Astrocyte (in vitro differentiated cells and primary cell): ENCODE results near the gene COL23A1. TPM values are rescaled to one million over a fixed set of nuclear protein-coding genes. Genes with fewer than 3 reads are reported as not detected.
A peak's percentile ranks its signal among the peaks of the same experiment; 100 is the strongest.

Experiments used
- DNase-seq: peaks from one replicate; pipeline ENCODE4 v3.0.0-alpha.2; 2010; ENCODE audit warnings: low read depth
- FAIRE-seq: peaks from 2 replicates; lab custom pipeline; 2011; peaks lifted over from hg19 to GRCh38; lab: Jason Lieb, UNC
- H2AFZ ChIP-seq: 2 replicates; pipeline ENCODE4 v1.6.0; 2012; ENCODE audit warnings: low read depth, low read length, inconsistent platforms
- H3K27ac ChIP-seq: 2 replicates; pipeline ENCODE4 v1.5.1; 2011; ENCODE audit warnings: low read depth, low read length, inconsistent platforms
- H3K27me3 ChIP-seq: 2 replicates; pipeline ENCODE4 v1.6.0; 2011; ENCODE audit warnings: low read length, inconsistent platforms; ENCODE audit not compliant: insufficient read depth
- H3K36me3 ChIP-seq: 2 replicates; pipeline ENCODE4 v1.5.1; 2011; ENCODE audit warnings: low read length, inconsistent platforms; ENCODE audit not compliant: insufficient read depth
- H3K4me1 ChIP-seq: 2 replicates; pipeline ENCODE4 v1.5.1; 2011; ENCODE audit warnings: low read length, inconsistent platforms; ENCODE audit not compliant: insufficient read depth
- H3K4me2 ChIP-seq: 2 replicates; pipeline ENCODE4 v1.6.0; 2012; ENCODE audit warnings: low read length, inconsistent platforms
- H3K4me3 ChIP-seq: 2 replicates; pipeline ENCODE4 v1.5.1; 2011; ENCODE audit warnings: low read depth, mild to moderate bottlenecking, low read length, inconsistent platforms; ENCODE audit not compliant: insufficient read depth
- H3K79me2 ChIP-seq: 2 replicates; pipeline ENCODE4 v1.6.0; 2012; ENCODE audit warnings: mild to moderate bottlenecking, low read length, inconsistent platforms; ENCODE audit not compliant: insufficient read depth
- H3K9ac ChIP-seq: 2 replicates; pipeline ENCODE4 v1.6.0; 2012; ENCODE audit warnings: mild to moderate bottlenecking, low read length, inconsistent platforms
- H3K9me3 ChIP-seq: 2 replicates; pipeline ENCODE4 v1.5.1; 2012; ENCODE audit warnings: low read depth, mild to moderate bottlenecking, low read length, inconsistent platforms; ENCODE audit not compliant: insufficient read depth
- H4K20me1 ChIP-seq: 2 replicates; pipeline ENCODE4 v1.6.0; 2012; ENCODE audit warnings: low read length, inconsistent platforms; ENCODE audit not compliant: insufficient read depth
- H3K27ac Mint-ChIP-seq: one replicate; pipeline ENCODE4 v1.8.0; 2021; ENCODE audit warnings: mild to moderate bottlenecking, mixed read lengths; ENCODE audit not compliant: unreplicated experiment
- H3K27me3 Mint-ChIP-seq: one replicate; pipeline ENCODE4 v1.8.0; 2021; ENCODE audit warnings: low read depth, mixed read lengths; ENCODE audit not compliant: unreplicated experiment
- H3K36me3 Mint-ChIP-seq: one replicate; pipeline ENCODE4 v1.8.0; 2021; ENCODE audit warnings: low read depth, mixed read lengths; ENCODE audit not compliant: unreplicated experiment
- H3K4me1 Mint-ChIP-seq: one replicate; pipeline ENCODE4 v1.8.0; 2021; ENCODE audit warnings: low read depth, mixed read lengths; ENCODE audit not compliant: unreplicated experiment
- H3K4me3 Mint-ChIP-seq: one replicate; pipeline ENCODE4 v1.8.0; 2021; ENCODE audit warnings: mild to moderate bottlenecking, moderate library complexity, mixed read lengths; ENCODE audit not compliant: unreplicated experiment
- H3K9me3 Mint-ChIP-seq: one replicate; pipeline ENCODE4 v1.8.0; 2021; ENCODE audit warnings: mild to moderate bottlenecking, mixed read lengths; ENCODE audit not compliant: unreplicated experiment
- CTCF ChIP-seq: IDR thresholded peaks from 2 replicates; pipeline ENCODE4 v1.5.1; 2011; ENCODE audit warnings: low read depth, mild to moderate bottlenecking, inconsistent platforms, low read length, moderate library complexity; ENCODE audit not compliant: insufficient read depth
- EZH2 ChIP-seq: IDR thresholded peaks from 2 replicates; pipeline ENCODE4 v1.6.1; 2012; ENCODE audit warnings: mild to moderate bottlenecking, low read length, inconsistent platforms; ENCODE audit not compliant: insufficient read depth
- total RNA-seq: library from RNA; stranded (reverse); gene quantifications from 2 replicates; pipeline ENCODE4 v1.2.1, GENCODE V29; 2021

Gene COL23A1
- total RNA-seq, 1 donor from 2014 or later = 0.16 TPM

- no peak for DNase-seq
- Histone ChIP-seq H3K4me3 (no peak overlapping the region), H3K4me2 (no peak overlapping the region), H2AFZ (no peak overlapping the region), H3K79me2 (peaks cover 13% of the 10 kb centered on the region), H3K9me3 (peaks cover 8% of the 10 kb centered on the region), H3K27me3 (no peaks in the 10 kb centered on the region), H3K27ac (no peak overlapping the region), H3K9ac (no peak overlapping the region), H3K4me1 (peaks cover 4% of the 10 kb centered on the region), H4K20me1 (peaks cover 46% of the 10 kb centered on the region), H3K36me3 (peaks cover 21% of the 10 kb centered on the region)
- no peak for TF ChIP-seq CTCF
- no peak for TF ChIP-seq EZH2
- H3K36me3 Mint-ChIP-seq = peaks cover 32% of the 10 kb centered on the region
- H3K9me3 Mint-ChIP-seq = peaks cover 15% of the 10 kb centered on the region
- no peak overlapping the region for H3K27ac Mint-ChIP-seq
- FAIRE-seq = no peak
- peak overlapping the region; percentile 71 for H3K4me3 Mint-ChIP-seq
- H3K27me3 Mint-ChIP-seq = no peaks in the 10 kb centered on the region
- peaks cover 10% of the 10 kb centered on the region for H3K4me1 Mint-ChIP-seq
These were observed 366.9 kb downstream of the COL23A1 start for GRCh38 chr5:178223196-178223773.

- Histone ChIP-seq H4K20me1 (peaks cover 37% of the 10 kb centered on the region), H3K4me1 (no peaks in the 10 kb centered on the region), H3K4me3 (no peak overlapping the region), H3K4me2 (no peak overlapping the region), H3K36me3 (peaks cover 16% of the 10 kb centered on the region), H2AFZ (no peak overlapping the region), H3K9me3 (peaks cover 3% of the 10 kb centered on the region), H3K27me3 (no peaks in the 10 kb centered on the region), H3K79me2 (peaks cover 11% of the 10 kb centered on the region), H3K27ac (no peak overlapping the region), H3K9ac (no peak overlapping the region)
- Mint-ChIP-seq H3K36me3 (peaks cover 23% of the 10 kb centered on the region), H3K9me3 (peaks cover 14% of the 10 kb centered on the region), H3K4me1 (peaks cover 6% of the 10 kb centered on the region), H3K27ac (no peak overlapping the region), H3K4me3 (no peak overlapping the region), H3K27me3 (no peaks in the 10 kb centered on the region)
- no peak for TF ChIP-seq CTCF
- no peak for TF ChIP-seq EZH2
- FAIRE-seq (no peak), DNase-seq (no peak)
These were observed 367.9 kb downstream of the COL23A1 start for GRCh38 chr5:178222292-178222691.

- DNase-seq (no peak), FAIRE-seq (no peak)
- Mint-ChIP-seq H3K4me3 (no peak overlapping the region), H3K27ac (no peak overlapping the region), H3K27me3 (no peaks in the 10 kb centered on the region), H3K9me3 (peaks cover 10% of the 10 kb centered on the region), H3K4me1 (peaks cover 4% of the 10 kb centered on the region), H3K36me3 (peaks cover 19% of the 10 kb centered on the region)
- H3K79me2 ChIP-seq = peaks cover 10% of the 10 kb centered on the region
- H3K9me3 ChIP-seq = no peaks in the 10 kb centered on the region
- peaks cover 33% of the 10 kb centered on the region for H4K20me1 ChIP-seq
- no peaks in the 10 kb centered on the region for H3K27me3 ChIP-seq
- H3K9ac ChIP-seq = no peak overlapping the region
- H3K4me3 ChIP-seq = no peak overlapping the region
- H3K4me2 ChIP-seq = no peak overlapping the region
- H3K27ac ChIP-seq = no peak overlapping the region
- H2AFZ ChIP-seq = no peak overlapping the region
- TF ChIP-seq CTCF (no peak), EZH2 (no peak)
- H3K4me1 ChIP-seq = no peaks in the 10 kb centered on the region
- peaks cover 14% of the 10 kb centered on the region for H3K36me3 ChIP-seq
These were observed 368.3 kb downstream of the COL23A1 start for GRCh38 chr5:178221853-178222252.
